ENCODE measurements around the gene USH2A.

The USH2A gene

DNA sequence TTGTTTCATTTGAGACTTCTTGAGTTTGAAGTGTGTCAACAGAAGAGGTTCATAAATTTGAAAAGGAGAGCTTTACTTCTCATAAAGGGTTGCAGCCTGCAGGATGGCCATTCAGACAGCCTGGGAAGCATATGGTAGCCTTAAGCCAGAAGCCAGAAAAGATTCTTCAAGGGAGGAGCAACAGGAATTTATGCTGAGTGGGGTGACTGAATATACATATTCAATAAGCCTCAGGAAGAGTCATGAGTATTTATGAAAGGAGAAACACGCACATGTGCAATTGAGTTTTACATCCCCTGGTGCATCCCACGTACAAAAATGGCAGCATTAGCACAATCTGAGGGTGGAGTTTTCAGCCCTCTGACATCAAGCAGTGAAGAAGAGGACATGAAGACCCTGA, 565.9 kb downstream of the USH2A start:
- DNase-seq, result no peak

DNA sequence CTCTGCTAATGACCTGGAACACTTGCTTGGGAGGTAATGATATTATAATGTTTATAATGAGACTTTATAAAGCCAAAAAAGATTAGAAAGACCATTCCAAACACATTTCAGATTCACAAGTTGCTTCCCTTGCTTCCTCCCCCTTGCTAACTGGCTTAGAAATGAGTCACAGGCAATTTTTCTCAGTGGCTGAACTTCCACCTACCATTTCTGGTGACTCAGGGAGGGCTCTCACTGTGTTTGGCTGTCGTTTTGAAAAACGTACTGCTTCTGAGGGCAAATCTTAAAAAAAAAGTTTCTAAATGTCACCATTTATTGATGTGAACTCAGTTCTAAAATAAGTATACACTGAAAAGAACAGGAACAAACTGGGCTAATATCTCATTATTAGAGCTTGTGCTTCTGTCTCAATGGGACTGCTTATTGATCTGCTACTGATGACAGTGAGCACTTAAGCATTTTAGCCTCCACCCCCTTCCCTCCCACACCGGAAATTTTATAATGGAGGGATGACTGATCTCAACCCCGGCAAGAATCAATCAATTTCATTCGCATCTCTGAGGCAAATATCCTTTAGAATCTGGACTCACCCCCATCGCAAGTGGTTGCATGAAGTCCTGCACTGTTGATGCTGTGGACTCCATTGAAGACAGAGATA, 577.9 kb downstream of the USH2A start:
- DNase-seq, result no peak

DNA sequence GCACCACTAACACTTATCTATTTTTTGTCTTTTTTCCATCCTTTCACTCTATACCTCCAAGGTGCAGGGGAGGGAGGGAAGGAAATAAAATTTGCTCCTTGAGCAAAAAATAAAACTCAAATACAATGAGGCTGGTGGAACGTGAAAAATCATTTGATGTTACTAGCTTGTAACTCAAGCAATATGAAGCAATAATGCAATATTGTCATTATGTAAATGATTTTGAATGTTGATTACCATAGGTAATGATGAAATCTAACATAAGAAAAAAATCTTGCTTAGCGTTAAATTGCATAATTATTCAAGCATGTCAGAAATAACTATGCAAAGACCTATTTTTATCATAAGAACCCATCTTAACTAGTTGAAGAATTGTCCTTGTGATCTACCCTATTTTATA, 578.5 kb downstream of the USH2A start:
- DNase-seq, result no peak

DNA sequence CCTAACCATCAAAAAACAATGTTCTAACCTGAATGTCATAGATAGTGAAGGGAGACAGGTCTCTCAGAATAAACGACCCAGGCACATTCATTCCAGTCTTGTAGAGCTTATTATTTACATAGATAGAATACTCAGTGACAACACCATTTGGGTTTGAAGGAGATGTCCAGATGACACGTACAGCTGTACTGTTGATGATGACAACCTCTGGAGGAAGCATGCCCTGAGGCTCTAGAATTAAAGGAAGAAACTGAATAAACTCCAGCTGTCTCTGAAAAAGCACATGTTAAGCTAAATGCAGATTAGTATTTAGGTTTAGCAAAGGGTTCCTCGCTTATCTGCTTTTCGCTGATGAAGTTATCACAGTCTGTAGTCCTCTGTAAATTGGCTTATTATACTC, 579.0 kb downstream of the USH2A start:
- no peak for DNase-seq

DNA sequence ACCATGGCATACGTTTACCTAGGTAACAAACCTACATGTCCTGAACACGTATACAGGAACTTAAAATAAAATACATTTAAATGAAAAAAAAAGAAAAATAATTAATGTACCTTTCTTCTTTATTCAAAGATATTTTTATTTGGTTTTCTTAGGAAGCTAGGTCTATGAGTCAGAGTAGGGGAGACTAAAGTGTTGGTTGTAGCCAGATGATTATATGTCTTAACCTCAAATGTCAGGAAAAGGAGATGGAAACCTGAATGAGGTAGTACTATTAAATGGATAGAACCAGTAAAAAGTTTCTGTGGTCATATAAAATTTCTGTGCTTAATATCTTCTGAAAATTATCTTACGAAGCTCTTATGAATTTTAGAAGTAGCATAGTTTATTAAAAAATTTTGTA, 580.3 kb downstream of the USH2A start:
- DNase-seq, result no peak

DNA sequence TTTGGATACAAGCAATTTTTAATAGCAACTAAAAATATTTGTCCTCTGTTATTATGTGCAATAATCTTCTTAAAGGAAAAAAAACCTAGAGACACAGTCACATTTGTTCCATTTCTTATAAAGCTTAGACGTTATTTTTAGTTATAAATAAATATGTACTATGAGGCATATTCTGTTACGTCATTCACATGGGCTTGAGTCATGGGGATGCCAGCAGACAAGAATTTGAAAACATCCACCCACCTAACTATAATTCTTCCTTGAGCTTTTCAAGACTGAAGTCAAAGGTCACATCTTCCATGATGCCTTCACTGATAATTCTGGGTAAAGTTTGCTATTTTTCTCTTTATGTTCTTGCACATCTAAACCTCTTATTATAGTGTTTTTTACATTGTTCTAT, 587.3 kb downstream of the USH2A start:
- DNase-seq, result no peak

DNA sequence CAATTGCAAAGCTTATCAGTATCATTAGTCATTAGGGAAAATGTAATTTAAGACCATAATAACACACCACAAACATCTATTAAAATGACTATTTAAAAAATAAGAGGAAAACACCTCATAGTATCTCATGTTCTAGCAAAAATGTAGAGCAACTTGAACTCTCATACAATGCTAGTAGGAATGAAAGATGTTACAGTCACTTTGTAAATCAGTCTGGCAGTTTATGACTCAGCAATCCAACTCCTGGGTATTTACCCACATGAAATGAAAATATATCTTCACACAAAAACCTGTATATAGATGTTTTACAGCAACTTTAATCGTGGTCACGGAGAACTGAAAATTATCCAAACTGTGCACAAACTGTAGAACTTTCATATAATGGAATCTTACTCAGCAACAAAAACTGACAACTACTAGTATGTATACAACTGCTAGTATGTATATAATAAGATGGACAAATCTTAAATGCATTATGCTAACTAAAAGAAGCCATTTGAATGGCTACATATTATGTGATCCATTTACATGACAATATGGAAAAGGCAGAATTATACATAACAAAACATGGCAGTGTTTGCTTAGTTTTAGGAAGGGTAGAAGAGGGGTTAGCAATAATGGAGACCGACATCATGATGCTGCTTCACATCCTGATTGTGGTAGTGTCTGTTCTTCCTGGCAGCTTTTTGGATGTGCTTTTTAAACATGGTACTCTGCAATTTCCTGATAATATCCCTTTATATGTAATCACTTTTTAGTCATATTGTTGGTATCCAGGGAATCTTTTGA, 589.1 kb downstream of the USH2A start:
- DNase-seq, result no peak

DNA sequence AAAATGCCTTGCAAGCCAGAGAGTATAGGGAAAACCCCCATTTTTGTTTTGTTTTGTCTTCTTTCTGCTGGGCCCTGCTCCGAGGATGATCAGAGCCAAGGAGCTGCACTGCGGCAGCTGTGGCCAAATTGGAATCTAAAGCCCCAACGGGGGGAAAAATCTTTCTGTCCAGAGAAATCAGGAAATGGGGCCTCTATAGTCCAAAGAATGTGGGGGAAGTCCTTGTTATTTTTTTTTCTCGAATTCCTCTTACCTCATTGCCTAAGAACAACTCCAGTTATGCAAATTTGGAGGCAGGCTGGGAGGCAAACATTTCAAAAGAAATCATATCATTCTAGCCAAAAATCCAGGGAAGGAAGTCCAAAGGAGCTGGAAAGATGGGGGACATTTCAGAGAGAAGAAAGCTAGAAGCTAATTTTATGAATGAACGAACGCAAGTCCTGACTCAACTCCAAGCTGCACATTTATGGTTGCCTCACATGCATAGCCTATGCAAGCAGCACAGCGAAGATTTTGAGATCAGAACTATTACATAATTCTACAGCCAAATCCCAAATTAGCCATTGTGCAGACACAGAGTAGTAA, 592.9 kb downstream of the USH2A start:
- DNase-seq, result no peak

DNA sequence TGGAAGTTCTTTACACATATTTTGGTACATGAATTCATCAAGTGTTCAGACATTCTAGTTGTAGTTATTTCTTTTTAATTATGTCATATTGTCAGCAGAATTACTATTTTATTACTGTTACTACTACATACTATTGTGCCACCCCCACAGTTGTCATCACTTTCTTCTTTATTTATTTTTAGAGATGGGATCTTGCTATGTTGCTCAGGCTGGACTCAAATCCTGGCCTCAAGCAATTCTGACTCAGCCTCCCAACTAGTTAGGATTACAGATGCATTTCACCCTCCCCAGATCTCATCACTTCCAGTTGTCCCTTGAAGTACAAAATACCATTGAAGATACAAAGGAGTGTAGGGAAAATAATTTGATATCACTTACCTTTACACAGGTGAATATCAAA, 598.2 kb downstream of the USH2A start:
- DNase-seq, result no peak

DNA sequence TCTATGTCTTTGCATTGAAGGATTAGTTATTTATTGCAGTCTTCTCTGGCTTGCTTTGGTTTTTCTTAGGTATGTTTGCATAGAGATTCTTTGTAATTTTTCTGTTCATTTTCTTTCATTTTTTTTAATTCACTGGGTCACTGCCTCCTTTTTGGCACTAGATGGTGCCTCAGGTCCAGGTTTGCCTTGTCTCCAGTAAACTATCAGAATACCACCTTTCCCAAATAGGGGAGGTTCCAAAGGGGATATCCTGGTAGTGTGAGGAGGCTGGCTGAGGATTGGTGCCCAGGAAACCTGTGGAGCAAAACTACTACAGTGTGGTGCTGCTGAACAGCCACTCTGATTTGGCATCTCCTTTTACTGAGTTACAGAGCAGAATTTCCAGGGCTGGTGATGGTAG, 599.0 kb downstream of the USH2A start:
- no peak for DNase-seq

DNA sequence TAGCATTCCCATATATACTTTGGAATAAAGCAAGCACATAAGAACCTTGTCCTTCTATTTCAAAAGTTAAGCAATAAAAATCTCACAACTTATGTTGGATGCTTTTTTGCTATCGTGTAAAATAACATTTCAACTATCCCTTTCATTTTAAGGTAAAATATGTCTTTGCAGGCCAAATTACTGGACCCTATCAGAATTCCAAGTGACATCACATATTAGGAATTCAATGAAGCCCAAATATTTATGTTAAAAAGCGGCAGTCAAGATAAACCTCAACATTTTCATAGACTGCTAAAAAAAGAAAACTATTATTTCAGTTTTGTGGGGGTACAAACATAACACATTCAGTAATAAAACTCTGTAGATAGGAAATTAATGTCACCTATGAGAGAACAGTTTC, 604.1 kb downstream of the USH2A start:
- no peak for DNase-seq

DNA sequence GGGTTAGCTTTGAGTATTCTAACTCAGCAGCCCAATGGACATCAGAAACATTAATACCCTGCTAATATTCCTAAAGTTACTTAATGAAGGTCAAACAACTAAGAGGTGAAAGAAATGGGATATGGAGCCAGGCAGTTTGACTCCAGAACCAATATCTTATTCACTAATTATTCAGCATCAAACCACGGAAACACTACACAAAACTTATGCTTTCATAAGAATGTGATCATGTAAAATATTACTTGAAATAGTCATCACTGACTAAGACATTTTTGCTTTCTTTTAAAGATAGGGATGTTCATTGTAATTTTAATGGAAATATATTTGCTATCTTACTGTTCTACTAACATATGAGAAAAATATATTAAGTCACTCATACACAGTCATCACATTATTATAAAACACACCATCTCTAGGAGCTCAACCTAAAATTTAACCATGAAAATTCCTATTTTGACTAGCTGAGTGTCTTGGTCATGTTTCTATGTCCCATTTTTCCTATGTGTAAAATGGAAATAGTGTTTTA, 615.3 kb downstream of the USH2A start:
- DNase-seq, result no peak

DNA sequence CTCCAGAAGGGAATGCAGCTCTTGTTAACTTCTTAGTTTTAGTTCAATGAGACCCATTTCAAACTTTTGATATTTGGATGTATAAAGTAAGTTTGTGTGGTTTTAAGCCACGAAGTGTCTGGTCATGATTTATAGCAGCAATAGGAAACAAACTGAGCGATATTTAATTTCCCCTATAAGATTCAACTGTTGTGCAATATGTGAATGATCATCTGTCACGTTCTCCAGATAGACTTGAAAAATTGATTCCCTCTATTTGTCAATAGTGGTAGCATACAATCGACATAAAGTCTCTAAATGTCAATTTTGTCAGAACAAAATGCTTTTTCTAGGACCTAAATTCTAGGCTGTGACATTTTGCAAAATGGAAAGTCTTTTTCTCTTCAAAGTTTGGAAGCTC, 616.0 kb downstream of the USH2A start:
- no peak for DNase-seq

DNA sequence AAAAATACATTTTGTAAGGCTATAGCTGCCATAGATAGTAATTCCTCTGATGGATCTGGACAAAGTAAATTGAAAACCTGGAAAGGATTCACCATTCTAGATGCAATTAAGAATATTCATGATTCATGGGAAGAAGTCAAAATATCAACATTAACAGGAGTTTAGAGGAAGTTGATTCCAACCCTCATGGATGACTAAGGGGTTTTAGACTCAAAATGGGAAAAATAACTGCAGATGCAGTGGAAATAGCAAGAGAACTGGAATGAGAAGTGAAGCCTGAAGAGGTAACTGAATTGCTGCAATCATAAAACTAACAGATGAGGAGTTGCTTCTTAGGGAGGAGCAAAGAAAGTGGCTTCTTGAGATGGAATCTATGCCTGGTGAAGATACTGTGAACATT, 625.4 kb downstream of the USH2A start:
- no peak for DNase-seq

DNA sequence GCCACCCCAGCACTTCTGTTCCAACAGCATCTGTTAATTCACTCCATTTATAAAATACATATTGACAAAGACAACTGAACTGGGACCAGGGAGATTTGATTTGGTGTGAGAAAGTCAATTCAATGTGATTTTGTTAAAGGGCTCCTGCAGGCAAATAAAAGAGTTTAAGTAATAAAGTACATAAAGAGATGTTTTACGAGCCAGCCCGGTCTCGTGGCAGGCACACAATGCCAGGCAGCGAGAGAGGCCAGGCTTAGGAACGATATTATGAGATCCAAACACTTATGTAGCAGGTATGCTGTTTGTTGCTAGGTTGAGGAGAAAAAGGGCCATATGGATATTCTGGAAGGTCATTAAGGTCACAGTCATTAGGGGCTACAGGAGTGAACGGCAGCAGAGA, 629.1 kb downstream of the USH2A start:
- DNase-seq, result no peak

DNA sequence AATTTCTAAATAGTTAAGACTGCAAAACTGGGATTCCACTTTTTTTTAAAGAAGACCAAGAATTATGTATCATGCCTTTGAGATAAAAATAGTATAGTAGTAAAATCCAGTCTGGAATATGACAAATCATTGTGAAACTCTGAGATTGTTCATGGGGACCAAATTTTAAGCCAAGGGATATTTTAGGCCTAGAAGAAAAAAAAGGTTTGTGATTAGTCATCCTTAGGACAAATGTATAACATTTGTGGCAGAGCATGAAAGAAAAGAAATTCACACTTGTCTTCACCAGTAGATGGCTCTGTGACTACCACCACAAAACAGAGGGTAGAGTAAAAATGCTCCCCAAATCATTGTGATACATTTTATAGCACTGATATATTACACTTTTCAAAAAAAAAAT, 630.1 kb downstream of the USH2A start:
- no peak for DNase-seq

DNA sequence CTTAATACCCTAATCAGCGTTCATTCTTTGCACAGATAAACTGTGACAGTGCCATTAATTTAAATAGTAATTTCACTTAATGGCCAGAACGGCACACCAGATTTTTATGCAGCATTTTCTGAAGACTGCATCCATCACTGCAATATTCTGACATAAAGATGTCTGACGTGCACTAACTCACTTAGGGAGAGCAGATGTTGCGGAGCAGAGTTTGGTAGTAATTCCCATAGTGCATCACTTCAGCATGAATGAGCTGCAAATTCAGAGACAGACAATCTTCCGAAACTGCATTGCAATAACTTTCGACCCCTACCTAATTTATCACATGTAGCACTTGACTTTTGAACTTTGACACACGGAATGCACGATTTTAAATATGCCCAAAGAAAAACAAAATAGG, 630.8 kb downstream of the USH2A start:
- DNase-seq, result no peak

DNA sequence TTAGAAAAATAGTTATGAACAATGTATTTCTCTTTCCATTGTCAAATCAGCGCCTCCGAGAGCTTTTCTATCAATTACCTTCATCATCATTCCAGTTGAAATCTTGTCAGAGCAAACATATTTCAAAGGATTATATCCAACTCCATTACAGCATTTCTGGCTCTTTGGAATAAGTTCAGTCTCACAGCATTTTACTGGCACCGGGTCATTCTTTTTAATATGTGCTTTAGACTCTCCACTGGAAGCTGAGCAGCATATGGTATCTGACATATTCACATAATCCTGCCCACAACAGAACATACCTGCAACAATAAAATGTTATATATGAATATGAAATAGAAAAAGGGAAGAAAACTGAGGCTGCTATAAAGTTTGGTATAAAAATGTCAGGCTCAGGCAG, 633.3 kb downstream of the USH2A start:
- no peak for DNase-seq

DNA sequence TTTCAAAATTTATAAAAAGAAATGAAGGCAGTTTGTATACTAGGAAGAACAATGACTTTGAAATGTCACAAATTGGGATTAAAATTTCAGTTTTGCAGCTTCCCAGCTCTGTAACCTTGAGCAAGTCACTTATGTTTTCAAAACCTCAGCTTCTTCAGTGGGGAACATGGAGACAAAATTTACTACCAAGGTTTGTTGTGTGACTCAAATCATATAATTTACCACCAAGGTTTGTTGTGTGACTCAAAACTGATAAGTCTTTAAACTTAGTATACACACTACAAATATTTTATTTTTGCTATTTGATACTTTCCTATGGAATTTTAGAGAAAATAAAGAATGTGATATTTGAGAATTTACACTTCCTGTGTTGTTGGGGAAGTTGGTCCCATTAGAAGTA, 636.3 kb downstream of the USH2A start:
- DNase-seq, result no peak

DNA sequence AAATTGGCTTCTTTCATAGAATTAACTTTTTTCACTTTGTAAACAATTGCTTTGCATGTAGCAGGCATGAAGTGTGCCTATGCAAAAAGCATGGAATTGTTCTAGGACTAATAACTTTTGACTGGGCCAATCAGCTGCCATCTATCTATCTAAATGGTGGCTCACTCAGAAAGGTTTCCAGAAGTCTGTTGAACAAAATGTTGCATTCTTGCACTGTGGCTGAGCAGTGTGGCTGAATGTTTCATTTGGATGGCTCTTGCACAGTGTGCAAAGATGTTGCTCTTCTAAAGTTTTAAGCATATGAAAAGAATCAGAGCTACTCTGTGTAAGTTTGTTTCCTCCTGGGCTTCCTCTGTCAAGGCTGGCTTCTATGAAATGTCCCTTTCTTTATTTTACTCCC, 642.6 kb downstream of the USH2A start:
- no peak for DNase-seq

DNA sequence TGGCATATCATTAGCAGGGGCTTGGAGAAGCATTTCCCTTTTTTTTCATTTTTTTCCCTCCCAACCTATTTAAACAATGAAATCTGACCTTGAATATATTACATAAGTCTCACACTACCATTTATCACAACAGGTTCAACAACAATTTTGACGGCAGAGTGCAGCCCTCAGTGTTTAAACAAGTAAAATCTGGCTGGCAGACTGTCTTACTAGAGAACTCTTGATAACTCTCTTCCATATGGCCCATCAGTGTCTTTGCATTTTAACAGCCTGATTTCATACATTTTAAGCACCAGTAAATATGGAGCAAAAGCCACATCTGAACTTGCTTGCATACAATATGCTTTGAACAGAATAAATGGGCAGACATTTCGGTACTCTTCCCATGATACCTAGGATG, 643.1 kb downstream of the USH2A start:
- no peak for DNase-seq

DNA sequence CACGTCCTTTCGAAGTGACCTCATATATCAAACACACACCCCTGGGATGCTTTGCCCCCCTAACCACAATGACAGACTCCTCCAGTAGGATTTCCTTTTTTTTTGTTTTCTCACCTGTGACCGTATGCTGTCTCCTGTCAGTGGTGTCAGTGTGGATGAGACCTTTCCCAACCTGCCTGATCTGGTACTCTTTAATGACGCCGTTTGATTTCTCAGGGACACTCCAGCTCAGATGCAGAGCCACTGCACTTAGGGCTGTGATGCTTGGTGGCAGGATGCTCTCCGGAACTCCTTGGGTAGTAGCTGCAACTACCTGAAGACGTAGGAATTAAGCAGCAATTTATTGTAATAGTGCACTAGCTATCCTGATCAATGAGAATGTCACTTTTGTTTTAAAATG, 643.5 kb downstream of the USH2A start:
- no peak for DNase-seq

DNA sequence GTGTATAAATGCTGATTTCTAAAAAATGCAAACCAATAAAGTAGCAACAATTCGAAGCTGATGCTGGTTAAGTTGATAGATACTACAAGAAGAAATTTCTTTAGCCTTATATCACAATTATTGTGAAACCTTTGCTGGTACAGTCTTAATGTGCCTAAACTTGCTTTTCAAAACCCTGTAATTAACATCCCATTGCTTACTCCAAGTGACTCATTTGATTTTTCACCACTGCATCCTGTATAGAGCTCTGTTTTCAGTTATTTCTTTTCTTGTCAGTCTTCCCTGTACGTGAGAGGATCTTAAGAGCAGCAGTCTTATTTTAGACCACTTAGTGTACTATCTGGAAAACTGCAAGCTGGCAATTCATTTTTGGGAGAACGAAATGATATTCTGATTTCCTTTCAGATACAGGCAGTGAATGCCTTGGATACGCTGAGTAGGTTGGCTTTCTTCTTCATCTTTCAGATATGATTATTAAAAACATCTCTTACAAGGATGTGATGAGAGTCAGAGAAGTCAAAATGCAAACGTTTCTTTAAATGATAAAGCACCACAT, 645.8 kb downstream of the USH2A start:
- DNase-seq, result no peak

DNA sequence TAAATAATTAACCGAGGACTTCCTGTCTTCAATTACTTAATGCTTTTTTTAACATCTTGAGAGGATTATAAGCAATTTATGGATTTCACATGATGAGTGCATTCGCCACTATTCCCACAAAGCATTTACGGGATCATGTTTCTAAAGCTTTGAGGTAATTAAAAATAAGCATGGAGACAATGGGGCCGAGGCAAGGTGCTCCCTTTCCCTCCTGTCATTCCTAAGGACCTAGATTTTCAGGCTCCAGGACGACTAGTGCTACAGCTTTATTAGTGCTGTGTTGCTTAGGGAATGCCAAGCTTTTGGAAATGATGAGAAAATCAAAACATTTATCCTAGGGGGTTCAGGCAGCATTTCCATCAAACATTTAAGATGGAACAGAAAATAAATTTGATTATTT, 646.9 kb downstream of the USH2A start:
- no peak for DNase-seq

All from activated CD4-positive, alpha-beta T cell treated with anti-CD3 and anti-CD28 coated beads, Interleukin-2, amount 50 U/mL, for 48 hours (primary cell).